Gastroesophageal sphincter (tissue), 3 donors: ENCODE data around the gene GRHL3.

Experiments used
- CTCF ChIP-seq, 4 experiments: fragments of 200-600 bp in 2 of 4; fragments of 450-650 bp in 2 of 4; sonication (generic) in 1 of 4; IDR thresholded peaks; one replicate each; pipeline ENCODE4 v1.5.1; 2017 to 2019; ENCODE audit warnings: antibody characterized with exemption in 4 of 4, mild to moderate bottlenecking in 2 of 4, moderate library complexity in 2 of 4
- EP300 ChIP-seq: sonication (generic); formaldehyde crosslinking; IDR thresholded peaks from one replicate; pipeline ENCODE4 v1.6.1; 2017; ENCODE audit warnings: antibody characterized with exemption, mild to moderate bottlenecking
- POLR2A ChIP-seq, 2 donors: fragments of 450-650 bp; IDR thresholded peaks; one replicate each; pipeline ENCODE4 v1.6.1; 2017; ENCODE audit warnings: antibody characterized with exemption in 2 of 2, mild to moderate bottlenecking in 2 of 2, moderate library complexity in 1 of 2
- POLR2AphosphoS5 ChIP-seq: sonication (generic); formaldehyde crosslinking; IDR thresholded peaks from one replicate; pipeline ENCODE4 v1.6.1; 2017; ENCODE audit warnings: antibody characterized with exemption

DNA sequence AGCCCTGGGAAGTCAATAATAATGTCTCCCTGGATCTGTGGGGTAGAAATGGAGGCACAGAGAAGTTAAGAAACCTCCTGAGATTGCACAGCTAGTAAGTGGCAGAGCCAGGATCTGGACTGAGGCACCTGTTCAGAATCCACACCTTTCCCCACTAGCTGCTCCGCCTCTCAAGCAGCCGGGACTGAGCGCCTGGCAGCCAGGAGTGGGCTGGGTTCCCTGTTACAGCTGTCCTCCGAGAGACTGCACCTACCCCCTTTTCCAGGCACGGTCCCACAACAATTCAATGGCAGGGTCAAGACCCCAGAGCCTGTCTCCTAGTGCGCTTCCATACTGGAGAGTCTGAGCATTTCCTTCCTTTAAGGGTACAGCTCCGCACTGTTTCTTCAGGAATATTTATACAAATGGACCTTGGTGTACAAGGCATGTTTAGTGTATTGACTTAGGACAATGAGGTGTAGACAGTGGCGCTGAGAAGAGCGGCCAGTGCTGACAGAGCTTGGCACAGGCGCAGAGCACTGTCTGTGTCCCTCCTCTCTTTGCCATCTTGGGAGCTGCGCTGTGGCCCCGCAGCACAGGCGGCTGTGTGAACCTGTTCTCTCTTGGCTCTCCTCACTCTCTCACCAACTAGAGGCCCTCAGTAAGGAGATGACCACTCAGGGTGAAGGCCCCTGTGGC, 24.4 kb downstream of the GRHL3 start:
- TF ChIP-seq POLR2AphosphoS5 (no peak), CTCF (IDR thresholded peaks at IDR 0.05) (no peak), POLR2A (IDR thresholded peaks at IDR 0.05) (no peak), EP300 (no peak)
